HEK293 (cell line): ENCODE measurements around the gene PPP1R27.

Experiments used
- CTCF ChIA-PET: fragments of 350-600 bp; formaldehyde crosslinking; extraction: SDS; loops from one replicate; lab custom pipeline; 2021; ENCODE audit warnings: antibody characterized with exemption; lab: Yijun Ruan, JAX
- POLR2A ChIA-PET: fragments of 300-600 bp; formaldehyde crosslinking; extraction: SDS; loops from one replicate; lab custom pipeline; 2020; ENCODE audit warnings: antibody characterized with exemption, inconsistent platforms; lab: Yijun Ruan, JAX
- H3K27ac ChIP-seq: fragments of 200-500 bp; sonication (Bioruptor generic); 2 replicates; pipeline ENCODE4 v1.5.1; 2014; ENCODE audit warnings: low read depth, low read length, control low read depth, inconsistent platforms; ENCODE audit errors: extremely low read depth
- H3K36me3 ChIP-seq, 2 experiments: fragments of 200-500 bp in 1 of 2; sonication (Bioruptor generic) in 1 of 2; 1 replicate in 1 of 2; 2 replicates in 1 of 2; pipeline ENCODE4 v1.5.1; 2014 to 2017; ENCODE audit warnings: inconsistent platforms in 2 of 2, low read length in 2 of 2; ENCODE audit not compliant: control insufficient read depth in 2 of 2, insufficient read depth in 1 of 2
- H3K4me1 ChIP-seq: fragments of 200-500 bp; sonication (Bioruptor generic); 2 replicates; pipeline ENCODE4 v1.5.1; 2014; ENCODE audit warnings: mild to moderate bottlenecking, low read length, inconsistent platforms; ENCODE audit not compliant: control insufficient read depth, insufficient read depth
- H3K4me3 ChIP-seq: 2 replicates; pipeline ENCODE4 v1.5.1; 2011; ENCODE audit warnings: low read depth, mild to moderate bottlenecking, control low read depth, low read length, moderate library complexity
- H3K9me3 ChIP-seq: fragments of 200-500 bp; sonication (Bioruptor generic); 2 replicates; pipeline ENCODE4 v1.5.1; 2014; ENCODE audit warnings: low read depth, low read length, inconsistent platforms; ENCODE audit not compliant: control insufficient read depth, insufficient read depth
- ATF2 ChIP-seq: fragments of 450-650 bp; formaldehyde crosslinking; IDR thresholded peaks from 2 replicates; pipeline ENCODE4 v1.5.1; 2016; ENCODE audit warnings: missing biosample characterization, missing genetic modification characterization, low read depth
- GLIS2 ChIP-seq: fragments of 450-650 bp; formaldehyde crosslinking; IDR thresholded peaks from 2 replicates; pipeline ENCODE4 v1.5.1; 2016; ENCODE audit warnings: missing biosample characterization, missing genetic modification characterization
- HOXD13 ChIP-seq: sonication (generic); formaldehyde crosslinking; IDR thresholded peaks from 2 replicates; pipeline ENCODE4 v1.8.0; 2022; ENCODE audit warnings: missing genetic modification reagents, borderline replicate concordance
- KLF1 ChIP-seq: fragments of 450-650 bp; formaldehyde crosslinking; IDR thresholded peaks from 2 replicates; pipeline ENCODE4 v1.5.1; 2016; ENCODE audit warnings: missing biosample characterization, missing genetic modification characterization
- KLF17 ChIP-seq: fragments of 450-650 bp; formaldehyde crosslinking; IDR thresholded peaks from 2 replicates; pipeline ENCODE4 v1.5.1; 2016; ENCODE audit warnings: missing biosample characterization, missing genetic modification characterization
- MZF1 ChIP-seq: fragments of 450-650 bp; formaldehyde crosslinking; IDR thresholded peaks from 2 replicates; pipeline ENCODE4 v1.5.1; 2017; ENCODE audit warnings: missing biosample characterization, missing genetic modification characterization, borderline replicate concordance
- SCRT2 ChIP-seq: fragments of 450-650 bp; formaldehyde crosslinking; IDR thresholded peaks from 2 replicates; pipeline ENCODE4 v1.5.1; 2016; ENCODE audit warnings: missing biosample characterization, missing genetic modification characterization
- ZBTB10 ChIP-seq: fragments of 450-650 bp; formaldehyde crosslinking; IDR thresholded peaks from 2 replicates; pipeline ENCODE4 v1.5.1; 2016; ENCODE audit warnings: missing biosample characterization, missing genetic modification characterization
- ZFP37 ChIP-seq: fragments of 450-650 bp; formaldehyde crosslinking; IDR thresholded peaks from 2 replicates; pipeline ENCODE4 v1.5.1; 2016; ENCODE audit warnings: missing biosample characterization, missing genetic modification characterization
- ZNF175 ChIP-seq: fragments of 450-650 bp; formaldehyde crosslinking; IDR thresholded peaks from 2 replicates; pipeline ENCODE4 v1.5.1; 2016; ENCODE audit warnings: missing biosample characterization, missing genetic modification characterization
- ZNF184 ChIP-seq: fragments of 450-650 bp; IDR thresholded peaks from 2 replicates; pipeline ENCODE4 v1.5.1; 2018; ENCODE audit warnings: missing biosample characterization, mild to moderate bottlenecking, missing genetic modification characterization
- ZNF391 ChIP-seq: fragments of 450-650 bp; formaldehyde crosslinking; IDR thresholded peaks from 2 replicates; pipeline ENCODE4 v1.5.1; 2016; ENCODE audit warnings: low read depth, missing biosample characterization, missing genetic modification characterization, borderline replicate concordance
- ZNF704 ChIP-seq: fragments of 450-650 bp; formaldehyde crosslinking; IDR thresholded peaks from 2 replicates; pipeline ENCODE4 v1.5.1; 2016; ENCODE audit warnings: missing biosample characterization, missing genetic modification characterization
- ZNF747 ChIP-seq: fragments of 450-650 bp; formaldehyde crosslinking; IDR thresholded peaks from 2 replicates; pipeline ENCODE4 v1.5.1; 2016; ENCODE audit warnings: missing biosample characterization, missing genetic modification characterization
- ZNF768 ChIP-seq: fragments of 450-650 bp; formaldehyde crosslinking; IDR thresholded peaks from 2 replicates; pipeline ENCODE4 v1.5.1; 2018; ENCODE audit warnings: missing biosample characterization, mild to moderate bottlenecking, missing genetic modification characterization

Gene PPP1R27

GRCh38 chr17:81821147-81821546, 13.7 kb downstream of the PPP1R27 start:
- Histone ChIP-seq H3K4me1 (peaks cover 10% of the 10 kb centered on the region), H3K4me3 (no peak overlapping the region), H3K36me3 (peaks cover 0 to 10% of the 10 kb centered on the region in 2 experiments; a peak in 1 of 3 replicates), H3K9me3 (no peaks in the 10 kb centered on the region), H3K27ac (0 out of 2 replicates have a peak overlapping the region, but pooled peaks have one; percentile 44)
- ChIA-PET CTCF (interaction anchor here (0.7 to 1.8 kb wide), 4 partner anchors 12 to 314 kb away, joined by 3 to 12 read pairs (median 5); partner anchors contain the start of genes MCRIP1 and PPP1R27), POLR2A (interaction anchor here (0.7 to 2.1 kb wide), 6 partner anchors 12 to 118 kb away, joined by 3 to 9 read pairs (median 4); partner anchors contain the start of genes MCRIP1 and MRPL12)
- TF ChIP-seq ZNF175 (tag by site-specific recombination) (no peak), ZNF704 (tag by site-specific recombination) (no peak), SCRT2 (tag by site-specific recombination) (peak; percentile 42; the same call in 1 of the 2 replicates), ATF2 (tag by site-specific recombination) (no peak), ZBTB10 (tag by site-specific recombination) (0 out of 2 replicates have a peak, but pooled peaks have one; percentile 10), ZNF391 (tag by site-specific recombination) (no peak), KLF1 (peak; percentile 4; the same call in 1 of the 2 replicates), KLF17 (tag by site-specific recombination) (0 out of 2 replicates have a peak, but pooled peaks have one; percentile 18), ZNF747 (tag by site-specific recombination) (no peak), ZNF768 (tag by site-specific recombination) (no peak), MZF1 (tag by site-specific recombination) (no peak), ZNF184 (no peak), GLIS2 (tag by site-specific recombination) (0 out of 2 replicates have a peak, but pooled peaks have one; percentile 10)

- H3K36me3 ChIP-seq, result peaks cover 0 to 10% of the 10 kb centered on the region in 2 experiments; a peak in 1 of 3 replicates
- H3K9me3 ChIP-seq, result no peaks in the 10 kb centered on the region
- no peak overlapping the region for H3K4me3 ChIP-seq
- TF ChIP-seq GLIS2 (tag by site-specific recombination) (peak; percentile 3; the same call in 1 of the 2 replicates), HOXD13 (CRISPR knock-in tag) (no peak), ZFP37 (tag by site-specific recombination) (no peak)
- TF ChIP-seq, all 188 proteins: peak for 1
- CTCF ChIA-PET, result no interaction called here
- H3K27ac ChIP-seq, result no peak overlapping the region
- peaks cover 19% of the 10 kb centered on the region for H3K4me1 ChIP-seq
- POLR2A ChIA-PET, result interaction anchor here (0.6 to 1.1 kb wide), 4 partner anchors 13 to 140 kb away, joined by 3 to 5 read pairs (median 4); partner anchors contain the start of gene MCRIP1
Observed at GRCh38 chr17:81819708-81820107, 15.1 kb downstream of the PPP1R27 start.
